Chondrocyte (in vitro differentiated cells): Measurements from ENCODE around the gene GABRB1. TPM values are rescaled to one million over a fixed set of nuclear protein-coding genes. Genes with fewer than 3 reads are reported as not detected.

Experiments
- DNase-seq: peaks from one replicate; pipeline ENCODE4 v3.0.0; 2021; ENCODE audit warnings: mixed read lengths, low spot score
- H3K27ac Mint-ChIP-seq: one replicate; pipeline ENCODE4 v1.8.0; 2021; ENCODE audit warnings: mild to moderate bottlenecking, moderate library complexity, mixed read lengths; ENCODE audit not compliant: unreplicated experiment
- H3K27me3 Mint-ChIP-seq: 2 replicates; pipeline ENCODE4 v1.8.0; 2021; ENCODE audit warnings: low read depth, mixed read lengths
- H3K36me3 Mint-ChIP-seq: 2 replicates; pipeline ENCODE4 v1.8.0; 2021; ENCODE audit warnings: low read depth, mixed read lengths
- H3K4me1 Mint-ChIP-seq: 2 replicates; pipeline ENCODE4 v1.8.0; 2021; ENCODE audit warnings: low read depth, mild to moderate bottlenecking, mixed read lengths
- H3K4me3 Mint-ChIP-seq: one replicate; pipeline ENCODE4 v1.8.0; 2021; ENCODE audit warnings: mild to moderate bottlenecking, moderate library complexity, mixed read lengths; ENCODE audit not compliant: unreplicated experiment
- H3K9me3 Mint-ChIP-seq: 2 replicates; pipeline ENCODE4 v1.8.0; 2021; ENCODE audit warnings: low read depth, mixed read lengths
- CTCF ChIP-seq: fragments of 200-600 bp; sonication (generic); IDR thresholded peaks from 2 replicates; pipeline ENCODE4 v1.5.0; 2021; ENCODE audit warnings: antibody characterized with exemption, mild to moderate bottlenecking, moderate library complexity
- total RNA-seq: library from RNA; stranded (reverse); gene quantifications from 3 replicates; pipeline ENCODE4 v1.2.1, GENCODE V29; 2021

Gene GABRB1
- total RNA-seq, 1 donor from 2014 or later, result not detected

- Mint-ChIP-seq H3K27ac (no peak overlapping the region), H3K4me3 (no peak overlapping the region), H3K4me1 (peaks cover 4% of the 10 kb centered on the region), H3K27me3 (no peaks in the 10 kb centered on the region), H3K9me3 (peaks cover 4% of the 10 kb centered on the region), H3K36me3 (no peaks in the 10 kb centered on the region)
- TF ChIP-seq CTCF, result no peak
- DNase-seq, result no peak
Observed at GRCh38 chr4:47010912-47011446, 20.4 kb upstream of the GABRB1 start.

- H3K4me3 Mint-ChIP-seq, result no peak overlapping the region
- no peaks in the 10 kb centered on the region for H3K27me3 Mint-ChIP-seq
- no peaks in the 10 kb centered on the region for H3K36me3 Mint-ChIP-seq
Observed at GRCh38 chr4:47012676-47013075, 18.7 kb upstream of the GABRB1 start.

GRCh38 chr4:47013373-47013772, 18.0 kb upstream of the GABRB1 start:
- DNase-seq, result no peak
- H3K36me3 Mint-ChIP-seq, result no peaks in the 10 kb centered on the region
- no peaks in the 10 kb centered on the region for H3K27me3 Mint-ChIP-seq
- TF ChIP-seq CTCF, result no peak
- peaks cover 4% of the 10 kb centered on the region for H3K9me3 Mint-ChIP-seq
- no peak overlapping the region for H3K27ac Mint-ChIP-seq
- peaks cover 14% of the 10 kb centered on the region for H3K4me1 Mint-ChIP-seq
- no peak overlapping the region for H3K4me3 Mint-ChIP-seq

More at GRCh38 chr4:47012676-47013075, 18.7 kb upstream of the GABRB1 start:
- Mint-ChIP-seq H3K9me3 (peaks cover 4% of the 10 kb centered on the region), H3K27ac (no peak overlapping the region), H3K4me1 (peaks cover 10% of the 10 kb centered on the region)
- no peak for TF ChIP-seq CTCF
- DNase-seq, result no peak

GRCh38 chr4:47017081-47017480, 14.3 kb upstream of the GABRB1 start:
- no peak overlapping the region for H3K4me3 Mint-ChIP-seq
- DNase-seq, result no peak
- TF ChIP-seq CTCF, result no peak

GRCh38 chr4:47017494-47017893, 13.9 kb upstream of the GABRB1 start:
- no peaks in the 10 kb centered on the region for H3K9me3 Mint-ChIP-seq
- H3K27ac Mint-ChIP-seq, result no peak overlapping the region
- peaks cover 11% of the 10 kb centered on the region for H3K4me1 Mint-ChIP-seq
- peaks cover 2% of the 10 kb centered on the region for H3K27me3 Mint-ChIP-seq
- no peak for TF ChIP-seq CTCF
- no peaks in the 10 kb centered on the region for H3K36me3 Mint-ChIP-seq
- no peak for DNase-seq
- H3K4me3 Mint-ChIP-seq, result no peak overlapping the region

More at GRCh38 chr4:47017081-47017480, 14.3 kb upstream of the GABRB1 start:
- Mint-ChIP-seq H3K36me3 (no peaks in the 10 kb centered on the region), H3K27ac (no peak overlapping the region), H3K9me3 (no peaks in the 10 kb centered on the region), H3K4me1 (peaks cover 11% of the 10 kb centered on the region), H3K27me3 (no peaks in the 10 kb centered on the region)
